ENCODE results near the gene LCN9.

- no peak for TF ChIP-seq ZBTB34 (CRISPR knock-in tag; IDR thresholded peaks at IDR 0.05)
- TF ChIP-seq SIN3A (IDR thresholded peaks at IDR 0.05; ENCODE audit: borderline replicate concordance, low read depth, low read length), result no peak
Measured at GRCh38 chr9:135614821-135615665, 48.1 kb upstream of the LCN9 start.
